HG02588 (cell line): ENCODE results near the gene NMT1.
"Not testable (repeated sequence)": the region's sequence is repeated elsewhere in the genome, so short reads cannot be mapped to it uniquely, and the experiment has no call there.

ENCODE experiments used
- ATAC-seq: cut with Tn5 transposase; IDR thresholded peaks from one replicate; pipeline ENCODE4 v1.9.1; 2021; ENCODE audit warnings: mild to moderate bottlenecking, moderate library complexity; ENCODE audit not compliant: unreplicated experiment

Gene NMT1

DNA sequence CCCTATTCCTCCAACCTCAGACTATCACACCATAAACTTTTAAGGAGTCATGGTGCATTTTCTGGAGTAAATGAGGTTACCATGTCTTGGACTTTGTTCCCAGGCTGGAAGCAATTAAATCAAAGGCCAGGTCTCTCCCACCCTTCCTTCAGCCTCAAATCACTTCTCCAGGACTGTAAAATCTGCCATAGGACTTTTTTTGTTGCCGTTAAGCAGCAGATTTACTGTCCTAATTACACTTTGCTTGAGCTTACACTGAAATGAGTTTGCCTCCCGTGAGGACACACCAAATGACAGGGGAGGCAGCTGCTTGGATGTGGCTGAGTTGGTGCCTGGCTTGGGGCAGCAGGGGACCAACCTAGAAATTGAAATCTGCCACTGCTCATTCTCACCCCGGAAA is 24.4 kb upstream of the NMT1 start:
- ATAC-seq, result no peak

GRCh38 chr17:45038728-45039634 is 22.1 kb upstream of the NMT1 start:
- ATAC-seq, result no peak

GRCh38 chr17:45040459-45040858 is 20.7 kb upstream of the NMT1 start:
- no peak for ATAC-seq

- no peak for ATAC-seq
These were observed 18.6 kb upstream of the NMT1 start for GRCh38 chr17:45042346-45043120.

DNA sequence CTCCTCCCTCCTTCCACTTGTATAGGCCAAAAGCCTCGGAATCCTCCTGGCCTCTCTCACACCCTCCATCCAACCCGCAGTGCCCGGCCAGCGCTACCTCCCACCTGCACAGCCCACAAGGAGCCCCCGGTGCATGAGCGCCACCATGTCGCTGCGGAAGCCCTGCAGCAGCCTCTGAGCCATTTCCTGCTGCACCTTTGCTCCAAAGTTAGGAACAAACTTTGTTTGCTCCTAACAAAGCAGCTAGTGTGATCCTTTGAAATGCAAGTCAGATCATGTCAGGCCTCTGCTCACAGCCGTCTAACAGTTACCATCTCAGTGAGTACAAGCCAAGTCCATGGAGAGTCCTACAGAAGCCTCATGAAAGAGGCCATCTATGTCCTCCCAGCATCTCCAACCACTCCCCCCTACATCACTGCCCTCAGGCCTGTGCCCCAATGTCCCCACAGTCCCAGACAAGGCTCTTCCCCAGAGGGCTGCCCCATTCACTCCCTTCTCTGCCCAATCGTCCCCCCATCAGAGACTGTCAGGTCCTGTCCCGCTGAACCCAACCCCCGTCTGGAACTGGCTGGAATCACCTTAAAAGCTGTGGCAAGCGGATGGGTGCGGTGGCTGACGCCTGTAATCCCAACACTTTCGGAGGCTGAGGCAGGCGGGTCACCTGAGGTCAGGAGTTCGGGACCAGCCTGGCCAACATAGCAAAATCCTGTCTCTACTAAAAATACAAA is 17.1 kb upstream of the NMT1 start:
- ATAC-seq, result no peak

DNA sequence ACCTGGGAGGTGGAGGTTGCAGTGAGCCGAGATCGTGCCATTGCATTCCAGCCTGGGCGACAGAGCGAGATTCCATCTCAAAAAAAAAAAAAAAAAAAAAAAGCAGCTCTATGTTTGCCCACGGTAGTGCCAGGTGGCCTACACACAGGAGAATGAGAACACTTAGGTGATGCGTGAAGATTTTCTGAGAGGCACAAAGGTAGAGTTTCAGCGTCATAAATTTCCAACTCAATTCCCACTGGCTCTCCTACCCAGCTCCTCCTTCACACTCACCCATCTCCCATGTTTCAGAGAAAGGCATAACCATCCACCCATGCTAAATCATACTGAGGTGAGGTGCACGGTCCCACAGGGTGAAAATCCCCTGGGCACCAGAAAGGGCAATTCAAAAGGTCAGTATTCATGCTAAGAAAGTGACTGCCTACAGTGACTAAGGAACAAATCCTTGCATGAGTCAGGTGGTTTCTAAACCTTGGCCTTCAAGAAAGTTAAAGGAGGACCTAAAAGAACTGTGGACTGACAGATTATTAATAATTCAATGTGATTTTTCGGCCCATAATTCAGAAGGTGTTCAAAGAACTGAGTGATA is 14.5 kb upstream of the NMT1 start:
- ATAC-seq, result no peak

DNA sequence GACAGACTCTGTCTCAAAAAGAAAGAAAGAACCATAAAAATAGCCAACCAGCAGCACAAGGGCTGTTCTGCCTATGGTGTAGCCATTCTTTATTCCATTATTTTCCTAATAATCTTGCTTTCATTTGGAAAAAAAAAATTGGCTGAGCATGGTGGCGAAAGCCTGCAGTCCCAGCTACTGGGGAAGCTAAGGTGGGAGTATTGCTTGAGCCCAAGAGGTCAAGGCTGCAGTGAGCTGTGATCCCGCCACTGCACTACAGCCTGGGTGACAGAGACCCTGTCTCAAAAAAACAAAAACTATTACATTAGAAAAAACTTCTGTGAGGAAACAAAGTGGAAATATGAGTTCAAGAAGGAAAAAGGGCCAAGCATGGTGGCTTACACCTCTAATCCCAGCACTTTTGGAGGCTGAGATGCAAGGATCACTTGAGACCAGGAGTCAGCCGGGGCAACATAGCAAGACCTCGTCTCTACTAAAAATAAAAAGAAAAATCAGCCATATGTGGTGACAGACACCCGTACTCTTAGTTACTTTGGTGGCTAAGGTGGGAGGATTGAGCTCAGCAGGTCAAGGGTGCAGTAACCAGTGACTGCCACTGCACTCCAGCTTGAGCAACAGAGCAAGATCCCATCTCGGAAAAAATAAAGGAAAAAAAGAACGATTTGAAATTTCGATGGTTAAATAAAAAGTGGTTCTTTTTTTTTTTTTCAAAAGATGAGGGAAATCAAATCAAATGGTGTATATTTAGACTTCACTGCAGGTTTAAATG is 12.1 kb upstream of the NMT1 start:
- ATAC-seq, result no peak

DNA sequence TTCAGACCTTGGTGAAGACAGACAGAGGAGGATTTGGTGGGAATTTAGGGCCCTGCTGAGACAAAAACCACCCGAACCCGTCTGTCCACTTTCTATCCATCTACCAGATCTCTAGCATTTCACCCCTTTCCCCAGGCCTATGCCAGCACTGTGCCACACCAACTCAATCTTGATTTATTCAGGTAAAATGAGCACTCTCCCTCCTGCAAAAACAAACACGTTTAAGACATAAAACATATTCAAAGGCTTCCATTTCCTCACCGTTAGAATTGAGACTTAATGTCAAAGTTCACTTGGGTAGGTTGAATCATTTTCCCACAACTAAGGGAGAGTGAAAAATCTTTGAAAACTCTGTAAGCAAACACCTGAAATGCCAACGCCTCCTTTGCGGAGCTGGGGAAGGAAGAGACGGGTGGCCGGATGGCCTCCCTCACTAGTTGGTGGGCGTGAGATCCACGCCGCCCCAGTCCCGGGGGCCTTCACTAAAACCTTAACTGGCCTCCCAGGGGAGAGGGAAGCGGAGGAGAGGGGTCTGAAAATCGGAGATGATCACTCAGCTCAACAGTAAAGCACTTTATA is 10.5 kb upstream of the NMT1 start:
- ATAC-seq, result no peak

DNA sequence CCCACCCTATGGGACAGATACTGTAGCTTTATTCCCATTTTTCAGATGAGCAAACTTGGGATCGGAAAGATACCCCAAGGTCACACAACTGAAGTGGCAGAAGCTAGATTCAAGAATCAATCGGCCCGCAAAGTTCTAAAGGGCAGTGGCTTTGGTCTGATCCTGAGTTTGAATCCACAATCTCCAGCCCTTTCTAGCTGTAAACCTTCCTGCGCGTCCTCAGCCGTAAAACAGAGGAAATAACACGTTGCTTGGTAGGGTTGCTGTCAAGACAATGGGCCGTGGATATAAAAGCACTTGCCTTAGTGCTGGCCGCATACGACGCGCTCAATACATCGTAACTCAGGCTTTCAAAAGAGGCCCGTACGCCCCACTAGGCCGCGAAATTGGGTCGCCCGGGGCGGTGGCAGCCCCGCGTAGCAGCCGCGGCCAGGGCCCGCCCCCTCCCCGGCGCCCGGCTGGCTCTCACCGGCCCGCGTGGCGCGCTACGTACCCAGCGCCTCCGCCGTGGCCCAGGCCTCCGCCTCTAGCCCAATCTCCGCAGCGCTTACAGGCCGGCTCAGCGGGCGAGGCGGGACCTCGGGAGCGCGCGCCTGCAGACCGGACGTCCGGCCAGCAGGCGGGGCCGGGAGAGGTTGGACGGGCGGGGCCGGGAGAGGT is 9.9 kb upstream of the NMT1 start, which contains the start of gene DCAKD:
Gene DCAKD, minus strand, starts transcription at position 573 of the 660 bp plus-strand sequence. CDS start 16,747 bp downstream, outside the sequence.
- ATAC-seq, result peak; percentile 88

GRCh38 chr17:45051720-45052051 is 9.4 kb upstream of the NMT1 start:
- not testable (repeated sequence) for ATAC-seq

DNA sequence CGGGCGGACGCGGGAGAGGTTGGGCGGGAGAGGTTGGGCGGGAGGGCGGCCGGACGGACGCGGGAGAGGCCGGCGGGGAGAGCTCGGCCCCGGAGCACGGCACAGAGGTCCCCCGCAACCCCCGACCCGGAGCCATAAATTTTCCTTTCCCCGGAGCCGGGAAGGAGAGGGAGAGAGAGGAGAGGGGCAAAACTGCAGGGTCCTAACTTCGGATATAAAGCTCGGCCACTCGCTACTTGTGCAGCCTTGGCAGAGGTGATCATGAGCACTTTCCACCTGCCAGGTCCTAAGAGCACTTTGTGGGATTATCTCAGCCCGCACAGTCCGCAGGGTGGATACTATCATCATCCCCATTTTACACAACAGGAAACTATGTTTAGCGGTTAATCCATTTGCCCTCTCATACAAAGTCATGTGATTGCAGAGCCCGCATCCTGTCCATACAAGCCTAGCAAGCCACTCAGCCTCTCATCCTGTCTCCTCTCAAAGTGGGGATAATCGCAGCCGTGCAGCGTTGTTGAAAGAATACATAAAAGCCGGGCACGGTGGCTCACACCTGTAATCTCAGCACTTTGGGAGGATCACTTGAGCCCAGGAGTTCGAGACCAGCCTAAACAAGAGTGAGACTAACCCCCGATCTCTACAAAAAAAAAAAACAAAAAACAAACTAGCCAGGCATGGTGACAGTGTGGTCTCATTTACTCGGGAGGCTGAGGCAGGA is 8.9 kb upstream of the NMT1 start:
- no peak for ATAC-seq

GRCh38 chr17:45060382-45060796 is 728 bp upstream of the NMT1 start:
- ATAC-seq, result no peak

DNA sequence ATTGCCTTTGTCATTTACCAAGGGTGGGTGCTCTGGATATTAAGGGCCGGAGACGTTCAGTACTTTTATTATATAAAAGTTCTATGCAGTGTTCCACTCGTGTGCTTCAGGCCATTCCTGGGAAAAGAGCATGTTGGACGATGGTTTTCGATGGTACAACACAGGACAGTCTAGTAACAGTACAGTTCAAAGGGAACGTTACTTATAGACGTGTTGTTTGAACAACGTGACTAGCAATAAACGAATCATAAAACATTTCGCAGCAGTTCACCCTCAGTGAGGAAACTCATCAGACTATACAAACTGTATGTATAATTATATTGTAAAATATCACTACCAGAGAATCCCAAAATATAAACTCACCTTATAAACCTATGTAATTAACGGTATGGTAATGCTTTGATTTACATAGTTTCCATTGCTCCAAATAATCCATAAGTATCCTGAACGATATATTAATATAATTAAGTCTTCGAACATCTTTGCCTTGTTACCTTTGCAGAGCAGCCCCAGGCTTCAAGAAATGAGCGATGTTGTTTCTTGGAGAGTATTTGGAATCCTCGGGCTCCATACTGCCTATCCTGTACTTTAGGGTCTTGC is 589 bp downstream of the NMT1 start:
- no peak for ATAC-seq

- no peak for ATAC-seq
These were observed 2.1 kb downstream of the NMT1 start for GRCh38 chr17:45063198-45063597.

- ATAC-seq, result no peak
These were observed 6.5 kb downstream of the NMT1 start for GRCh38 chr17:45067637-45068036.

GRCh38 chr17:45070001-45070400 is 8.9 kb downstream of the NMT1 start:
- no peak for ATAC-seq

DNA sequence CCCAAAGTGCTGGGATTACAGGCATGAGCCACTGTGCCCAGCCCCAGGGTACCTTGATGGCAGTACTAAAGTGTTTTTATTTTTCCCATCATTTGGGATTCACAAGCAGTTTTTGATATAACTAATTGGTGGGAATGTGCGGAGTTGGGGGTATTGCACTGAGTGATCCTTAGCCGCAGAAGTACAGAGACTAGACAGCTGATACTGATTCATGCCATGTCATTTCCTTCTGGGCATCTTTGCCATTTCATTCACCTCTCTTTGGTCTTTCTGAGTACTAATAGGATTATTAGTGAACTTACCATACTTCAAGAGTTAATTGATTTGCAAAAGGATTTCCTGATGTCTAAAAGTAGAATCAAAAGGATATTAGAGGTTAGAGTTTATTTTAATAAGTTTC is 9.7 kb downstream of the NMT1 start:
- no peak for ATAC-seq

GRCh38 chr17:45073414-45074070 is 12.4 kb downstream of the NMT1 start:
- ATAC-seq, result no peak
